ENCODE measurements around the gene OR4A15.

Gene OR4A15

DNA sequence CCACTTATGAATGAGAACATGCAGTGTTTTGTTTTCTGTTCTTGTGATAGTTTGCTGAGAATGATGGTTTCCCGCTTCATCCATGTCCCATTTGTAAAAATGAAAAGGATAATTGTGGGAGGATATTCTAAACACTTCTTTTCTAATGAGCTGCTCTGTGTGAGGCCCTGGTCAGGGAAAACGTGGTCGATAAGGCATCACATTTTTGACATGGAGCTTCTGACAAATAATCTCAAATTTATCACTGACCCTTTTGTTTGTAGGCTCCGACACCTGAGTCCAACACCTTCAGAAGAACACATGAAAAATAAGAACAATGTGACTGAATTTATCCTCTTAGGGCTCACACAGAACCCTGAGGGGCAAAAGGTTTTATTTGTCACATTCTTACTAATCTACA is at the start of gene OR4A15:
TSS of gene OR4A15 (plus strand) at position 301 of the 400 bp plus-strand sequence. CDS start at position 301, 0 bp downstream.
- intact Hi-C loops (cut with DNase I) = no loop called here
- DNase-seq = no peak

DNA sequence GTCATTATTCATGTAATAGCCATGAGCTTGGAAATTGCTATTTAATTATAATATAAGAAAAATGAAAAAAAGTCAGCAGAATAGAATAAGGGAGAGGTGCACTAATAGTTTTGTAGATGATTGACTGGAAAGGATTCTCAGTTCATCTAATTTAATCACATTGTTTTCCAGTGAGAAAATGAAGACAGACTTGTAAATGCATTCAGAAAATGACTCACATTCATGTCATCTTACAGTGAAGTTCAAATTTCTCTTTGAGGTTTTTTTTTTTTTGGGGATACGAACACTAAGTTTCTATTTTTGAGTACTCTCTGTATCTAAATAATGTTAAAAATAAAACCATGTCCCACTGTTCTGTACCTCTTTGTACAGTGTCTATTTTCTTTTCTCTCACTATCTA is 43.3 kb upstream of the OR4A15 start:
- intact Hi-C loops (cut with DNase I) = no loop called here
- no peak for DNase-seq

DNA sequence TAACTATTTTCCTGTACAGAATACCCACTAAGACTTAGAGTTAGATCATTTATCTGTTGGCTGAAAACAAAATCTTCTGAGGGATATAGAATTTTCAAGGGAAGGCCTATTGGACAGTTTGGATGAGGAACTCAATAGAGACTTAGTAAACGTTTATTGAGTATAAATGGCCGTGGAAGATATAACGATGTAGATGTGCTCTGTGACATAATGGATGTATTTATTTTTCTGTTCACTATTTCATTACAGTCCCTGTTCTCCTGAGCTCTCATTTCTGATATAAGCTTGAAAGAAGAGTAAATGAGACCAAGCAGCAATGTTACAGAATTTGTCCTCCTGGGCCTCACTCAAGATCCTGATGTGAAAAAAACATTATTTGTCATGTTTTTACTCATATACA is 24.9 kb upstream of the OR4A15 start, which contains the start of gene OR4A16:
TSS of gene OR4A16 (plus strand) at position 301 of the 400 bp plus-strand sequence. CDS start at position 301, 0 bp downstream.
- intact Hi-C loops (cut with DNase I) = no loop called here

DNA sequence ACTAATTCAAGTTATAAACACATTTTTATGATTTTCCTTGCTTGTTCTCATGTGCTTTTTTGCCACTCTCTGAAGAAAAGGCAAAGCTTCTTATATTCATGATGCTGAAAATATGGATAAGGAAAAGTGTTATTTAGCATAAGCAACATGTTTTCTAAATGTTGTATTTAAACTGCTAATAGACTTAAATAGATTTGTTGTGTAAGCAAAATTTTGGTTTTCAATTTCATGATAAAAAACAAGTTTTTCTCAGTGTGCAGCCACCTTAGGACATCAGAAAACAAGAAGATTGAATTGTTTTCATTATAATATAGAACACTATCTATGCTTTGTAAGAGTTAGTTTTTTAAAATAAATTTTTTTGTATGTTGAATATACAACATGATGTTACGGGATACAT is 22.5 kb upstream of the OR4A15 start:
- intact Hi-C loops (cut with DNase I) = no loop called here
- DNase-seq = no peak

More for the DNA sequence above, 24.9 kb upstream of the OR4A15 start, which contains the start of gene OR4A16:
- DNase-seq = no peak

DNA sequence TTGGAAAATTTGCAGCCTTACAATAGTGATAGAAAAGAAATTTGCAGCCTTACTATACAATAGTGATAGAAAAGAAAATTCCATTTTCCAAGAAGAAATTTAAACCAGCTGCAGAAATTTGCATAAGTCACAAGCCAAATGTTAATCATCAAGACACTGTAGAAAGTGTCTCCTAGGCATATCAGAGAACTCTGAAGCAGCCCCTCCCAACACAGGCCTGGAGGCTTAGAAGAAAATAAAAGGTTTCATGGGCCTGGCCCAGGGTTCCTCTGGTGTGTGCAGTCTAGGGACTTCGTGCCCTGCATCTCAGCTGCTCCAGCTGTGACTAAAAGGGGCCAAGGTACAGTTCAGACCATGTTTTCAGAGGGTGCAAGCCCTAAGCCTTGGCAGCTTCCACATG is 18.7 kb upstream of the OR4A15 start:
- intact Hi-C loops (cut with DNase I) = no loop called here

DNA sequence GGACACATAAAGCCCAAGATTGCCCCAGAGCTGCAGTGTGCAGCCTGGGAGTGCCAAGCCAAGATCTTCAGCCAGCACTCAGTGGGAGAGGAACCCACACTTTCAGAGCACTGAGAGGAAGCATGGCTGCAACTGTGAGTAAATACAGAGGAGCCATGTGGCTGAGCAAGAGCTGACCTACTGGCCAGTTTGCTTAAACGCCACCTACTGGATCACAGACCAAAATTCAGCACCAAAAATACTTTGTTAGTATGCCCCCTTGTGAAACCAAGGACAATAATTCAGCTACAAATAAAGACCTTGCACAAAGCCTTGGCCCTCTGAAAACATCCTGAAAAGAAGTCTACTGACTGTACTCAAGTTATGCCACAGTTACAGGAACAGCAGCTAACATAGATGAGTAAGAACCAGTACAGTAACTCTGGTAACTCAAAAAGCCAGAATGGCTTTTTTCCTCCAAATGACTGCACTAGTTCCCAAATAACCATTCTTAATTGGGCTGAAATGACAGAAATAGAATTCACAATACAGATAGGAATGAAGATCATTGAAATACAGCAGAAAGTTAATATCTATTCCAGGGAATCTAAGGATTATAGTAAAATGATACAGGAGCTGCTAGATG is 10.1 kb upstream of the OR4A15 start:
- no peak for DNase-seq
- intact Hi-C loops (cut with DNase I) = no loop called here

More for the DNA sequence above, 18.7 kb upstream of the OR4A15 start:
- DNase-seq = peak in 1 of 10 donors; percentile 41

DNA sequence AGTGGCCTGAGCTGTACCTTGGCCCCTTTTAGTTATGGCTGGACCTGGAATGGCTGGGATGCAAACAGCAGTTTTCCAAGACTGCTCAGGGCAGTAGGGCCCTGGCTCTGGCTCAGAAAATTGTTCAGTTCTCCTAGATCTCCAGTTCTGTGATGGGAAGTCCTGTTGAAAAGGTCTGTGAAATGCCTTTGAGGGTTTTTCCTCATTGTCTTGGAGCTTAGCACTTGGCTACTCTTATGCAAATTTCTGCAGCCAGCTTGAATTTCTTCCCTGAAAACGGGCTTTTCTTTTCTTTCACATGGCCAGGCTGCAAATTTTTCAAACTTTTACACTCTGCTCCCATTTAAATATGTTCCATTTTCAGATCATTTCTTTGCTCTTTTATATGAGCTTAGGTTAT is 33.2 kb downstream of the OR4A15 start:
- DNase-seq = no peak
- intact Hi-C loops (cut with DNase I) = no loop called here

All from posterior cingulate gyrus (tissue), 11 donors.